HG02938 (cell line): ENCODE data around the gene RAB17.

Experiments used
- ATAC-seq: cut with Tn5 transposase; IDR thresholded peaks from one replicate; pipeline ENCODE4 v1.9.1; 2021; ENCODE audit warnings: mild to moderate bottlenecking, moderate library complexity; ENCODE audit not compliant: unreplicated experiment

RAB17 gene

DNA sequence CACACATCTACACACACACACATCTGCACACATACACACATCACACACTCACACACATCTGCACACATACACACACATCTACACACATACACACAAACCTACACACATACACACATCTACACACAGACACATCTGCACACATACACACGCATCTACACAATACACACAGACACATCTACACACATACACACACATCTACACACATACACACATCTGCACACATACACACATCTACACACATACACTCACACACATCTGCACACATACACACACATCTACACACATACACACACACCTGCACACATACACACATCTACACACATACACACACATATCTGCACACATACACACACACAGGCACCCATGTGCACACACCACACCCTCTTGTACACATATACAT is 24.6 kb downstream of the RAB17 start:
- no peak for ATAC-seq

DNA sequence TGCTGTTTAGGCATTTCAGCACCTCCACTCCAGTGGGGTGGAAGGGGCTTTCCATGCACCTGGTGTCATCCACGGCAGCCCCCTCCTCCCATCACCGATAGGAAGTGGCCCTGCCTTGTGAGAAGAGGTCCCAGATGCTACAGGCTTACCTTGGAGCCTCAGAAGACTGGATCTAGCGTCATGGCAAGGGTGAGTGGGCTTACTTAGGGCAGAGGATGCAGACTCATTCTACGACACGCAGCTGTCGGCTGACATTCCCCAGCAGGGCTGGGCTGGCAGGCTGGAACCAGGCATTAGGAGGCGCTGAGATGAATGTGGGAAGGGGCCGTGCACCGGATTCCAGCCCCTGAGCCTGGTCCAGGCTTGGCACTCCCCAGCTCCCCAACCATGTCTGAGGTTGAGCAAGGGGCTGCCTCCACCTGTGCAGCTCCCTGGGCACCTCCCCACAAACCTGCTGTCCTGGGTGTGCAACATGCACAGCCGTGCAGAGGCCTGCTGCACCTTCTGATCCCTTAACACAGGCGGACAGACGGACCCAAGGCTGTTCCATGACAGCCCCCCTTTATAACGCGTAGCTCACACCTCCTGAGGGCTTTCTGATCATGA is 25.9 kb downstream of the RAB17 start:
- no peak for ATAC-seq

DNA sequence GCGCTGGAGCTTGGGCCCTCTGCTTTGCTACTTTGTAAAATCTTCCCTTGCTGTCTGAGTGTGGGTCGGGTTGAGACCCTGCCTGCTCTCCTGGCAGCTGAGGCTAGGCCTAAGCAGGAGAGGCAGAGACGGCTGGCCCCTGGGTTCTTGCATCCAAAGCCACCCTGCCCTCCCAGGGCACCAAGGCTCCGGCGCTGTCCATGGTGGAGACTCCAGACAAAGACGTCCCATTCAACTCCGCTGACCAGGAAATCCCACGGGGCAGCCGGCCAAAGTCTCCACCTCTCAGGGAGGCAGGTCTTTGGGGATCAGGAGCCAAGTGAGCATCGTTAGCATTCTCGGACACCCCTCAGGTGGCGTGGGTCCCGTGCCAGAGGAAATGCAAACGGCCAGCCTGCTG is 26.7 kb downstream of the RAB17 start:
- no peak for ATAC-seq

DNA sequence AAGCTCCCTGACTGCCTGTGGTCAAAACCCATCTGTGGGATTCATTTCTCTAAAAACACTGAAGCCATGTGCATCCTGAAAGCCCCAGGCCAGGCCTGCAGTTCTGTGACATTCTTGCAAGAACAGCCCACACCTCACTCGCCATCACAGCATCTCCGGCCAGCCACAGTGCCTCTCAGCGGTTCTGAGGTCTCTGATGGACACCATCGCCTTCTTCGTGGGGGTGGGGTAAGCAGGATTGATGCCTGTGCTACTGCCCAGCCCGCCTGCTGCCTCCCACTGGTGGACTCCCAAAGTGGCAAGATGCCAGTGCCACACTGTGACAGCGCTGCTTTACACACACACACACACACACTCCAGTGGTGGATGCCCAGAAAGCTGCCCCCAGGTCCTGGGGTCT is 29.3 kb downstream of the RAB17 start:
- ATAC-seq = no peak

DNA sequence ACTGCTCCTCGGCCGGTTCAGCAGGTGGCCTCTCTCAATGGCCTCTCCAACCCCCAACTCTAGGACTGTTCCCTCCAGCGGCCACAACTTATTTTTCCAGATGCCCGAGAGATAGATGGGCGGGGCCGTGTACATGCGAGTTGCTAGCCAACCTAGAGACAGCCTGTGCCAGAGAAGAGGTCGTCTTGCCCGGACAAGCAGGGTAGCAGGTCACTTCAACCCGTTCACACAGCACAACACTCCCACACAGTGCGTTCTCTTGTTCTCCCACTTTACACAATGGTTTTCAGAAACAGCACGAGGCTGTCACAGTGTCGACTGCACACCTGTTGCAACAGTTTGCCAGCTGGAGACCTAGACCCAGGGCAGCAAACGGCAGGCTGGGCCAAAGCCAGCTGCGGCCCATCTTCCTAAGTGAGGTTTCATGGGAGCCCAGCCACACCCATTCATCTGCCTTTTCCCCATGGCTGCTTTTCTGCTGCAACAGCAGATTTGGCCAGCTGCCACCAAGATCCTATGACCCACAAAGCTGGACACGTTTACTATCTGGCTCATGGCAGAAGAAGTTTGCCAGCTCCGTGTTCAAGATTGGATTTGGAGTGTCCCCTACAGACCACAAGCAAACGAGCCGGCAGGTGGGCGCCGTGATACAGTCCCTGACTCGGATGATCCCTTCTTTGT is 31.4 kb downstream of the RAB17 start:
- ATAC-seq = no peak

DNA sequence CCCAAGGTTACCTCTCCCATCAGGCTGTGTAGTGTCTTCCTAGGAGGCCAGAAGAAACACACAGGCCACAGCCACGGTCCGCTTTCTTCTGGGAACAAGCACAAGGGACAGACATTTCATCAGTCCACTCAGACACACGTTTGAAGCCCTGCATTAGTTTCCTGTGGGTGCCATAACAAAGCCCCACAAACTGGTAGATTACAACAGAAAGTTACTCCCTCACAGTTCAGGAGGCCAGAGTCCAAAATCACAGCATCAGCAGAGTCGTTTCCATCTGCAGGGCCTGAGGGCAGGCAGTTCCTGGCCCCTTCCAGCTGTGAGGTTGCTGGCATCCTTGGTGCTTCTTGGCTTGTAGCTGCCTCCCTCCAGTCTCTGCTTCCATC is 32.9 kb downstream of the RAB17 start:
- ATAC-seq = peak; percentile 22

DNA sequence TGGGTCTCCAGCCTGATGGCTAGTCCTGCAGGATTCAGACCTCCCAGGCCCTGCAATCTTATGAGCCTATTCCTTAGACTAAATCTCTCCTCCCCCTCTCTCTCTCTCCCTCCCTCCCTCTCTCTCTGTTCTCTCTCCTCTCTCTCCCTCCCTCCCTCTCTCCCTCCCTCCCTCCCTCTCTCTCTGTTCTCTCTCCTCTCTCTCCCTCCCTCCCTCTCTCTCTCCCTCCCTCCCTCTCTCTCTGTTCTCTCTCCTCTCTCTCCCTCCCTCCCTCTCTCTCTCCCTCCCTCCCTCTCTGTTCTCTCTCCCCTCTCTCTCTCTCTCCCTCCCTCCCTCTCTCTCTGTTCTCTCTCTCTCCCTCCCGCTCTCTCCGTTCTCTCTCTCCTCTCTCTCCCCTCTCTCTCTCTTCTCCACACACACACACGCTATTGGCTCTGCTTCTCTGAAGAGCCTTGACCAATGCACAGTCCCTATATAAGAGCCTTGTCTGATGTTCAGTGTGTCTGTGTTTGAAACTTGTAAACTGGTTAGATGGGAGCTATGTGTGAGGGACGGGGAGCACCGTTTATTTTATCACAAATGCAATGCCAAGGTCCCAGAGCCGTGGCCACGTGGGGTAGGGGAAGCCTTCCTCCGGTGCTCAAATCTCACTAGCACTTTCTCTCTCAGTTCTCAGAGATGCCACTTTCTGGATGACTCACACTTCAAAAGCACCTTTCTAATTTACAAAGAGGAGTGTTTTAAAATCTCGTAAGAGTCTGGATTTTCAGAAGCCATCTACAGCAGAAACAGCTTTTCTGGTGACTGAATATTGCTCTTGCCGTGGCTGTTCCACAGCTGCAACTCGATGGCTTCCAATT is 33.5 kb downstream of the RAB17 start:
- ATAC-seq = peak; percentile 95

DNA sequence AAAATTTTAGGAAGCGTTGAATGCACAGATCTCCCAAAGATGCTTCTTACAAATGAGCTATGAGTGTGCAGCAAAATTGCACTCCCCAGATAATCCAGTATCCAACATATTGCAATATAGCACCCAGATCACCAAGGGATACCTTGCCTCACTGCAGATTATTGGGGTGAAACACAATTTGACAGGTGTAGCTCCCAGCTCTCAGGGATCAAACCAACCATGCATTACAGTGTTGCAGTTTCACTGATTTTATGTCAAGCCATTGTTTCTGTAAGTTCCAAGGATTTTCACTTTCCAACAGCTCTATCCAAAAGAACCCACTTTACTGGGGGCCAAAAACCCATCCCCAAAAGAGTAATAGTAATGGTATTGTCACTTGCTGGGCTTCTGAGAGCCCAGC is 35.0 kb downstream of the RAB17 start:
- no peak for ATAC-seq

DNA sequence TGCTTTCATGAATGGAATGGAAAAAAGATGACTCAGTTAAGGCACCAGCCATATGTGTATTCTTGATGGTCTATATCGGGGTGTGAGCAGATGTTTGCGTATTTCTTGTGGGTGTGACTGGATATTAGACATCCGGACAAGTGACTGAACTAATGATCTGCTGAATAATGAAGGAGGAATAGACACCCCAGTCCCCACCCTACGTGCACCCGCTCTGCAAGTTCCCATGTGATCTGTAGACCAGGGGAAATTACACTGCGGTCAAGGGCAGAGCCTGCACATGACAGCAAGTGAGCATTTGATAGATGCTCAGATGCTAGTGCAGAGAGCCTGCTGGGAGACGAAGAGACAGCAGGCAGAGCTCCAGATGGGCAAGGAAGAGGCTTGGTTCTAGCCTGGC is 36.6 kb downstream of the RAB17 start:
- no peak for ATAC-seq

DNA sequence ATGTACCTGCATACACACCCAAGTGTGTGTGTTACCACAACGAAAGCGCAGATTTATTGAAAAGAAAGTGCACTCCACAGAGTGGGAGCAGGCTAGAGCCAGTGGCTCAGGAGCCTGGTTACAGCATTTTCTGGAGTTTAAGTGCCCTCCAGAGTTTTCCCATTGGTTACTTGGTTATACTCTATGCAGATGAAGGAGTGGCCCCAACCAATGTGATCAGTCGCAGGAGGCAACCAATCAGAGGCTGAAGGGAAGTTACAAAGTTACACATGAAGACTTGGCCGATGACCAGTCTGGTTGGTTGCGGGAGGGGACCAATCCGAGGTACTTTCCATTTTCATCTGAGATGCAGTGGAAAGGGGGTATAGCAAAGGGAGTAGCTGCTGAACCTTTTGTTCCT is 37.6 kb downstream of the RAB17 start:
- ATAC-seq = no peak

DNA sequence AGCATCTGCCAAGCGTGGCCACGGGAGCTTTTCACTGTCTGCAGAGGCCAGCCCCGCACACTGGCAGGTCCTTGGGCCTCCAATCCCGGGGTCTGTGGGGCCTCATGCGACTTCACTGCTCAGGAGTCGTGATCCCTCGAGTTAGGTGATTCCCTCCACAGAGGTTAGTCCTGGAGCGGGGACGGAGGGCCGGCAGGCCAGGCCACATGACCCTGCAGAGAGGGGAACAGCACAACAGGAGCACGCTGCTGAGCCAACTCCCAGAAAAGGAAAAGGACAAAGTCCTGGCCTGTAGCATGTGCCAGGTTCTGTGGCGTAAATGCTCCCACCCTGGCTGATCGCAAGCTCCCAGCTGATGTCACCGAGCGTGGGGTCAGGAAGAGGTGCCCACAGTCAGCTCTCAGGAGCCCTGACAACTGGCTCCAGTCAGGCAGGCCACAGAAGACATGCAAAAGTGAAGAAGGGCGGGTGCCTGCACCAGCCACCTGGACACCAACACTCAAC is 39.4 kb downstream of the RAB17 start:
- ATAC-seq = no peak

DNA sequence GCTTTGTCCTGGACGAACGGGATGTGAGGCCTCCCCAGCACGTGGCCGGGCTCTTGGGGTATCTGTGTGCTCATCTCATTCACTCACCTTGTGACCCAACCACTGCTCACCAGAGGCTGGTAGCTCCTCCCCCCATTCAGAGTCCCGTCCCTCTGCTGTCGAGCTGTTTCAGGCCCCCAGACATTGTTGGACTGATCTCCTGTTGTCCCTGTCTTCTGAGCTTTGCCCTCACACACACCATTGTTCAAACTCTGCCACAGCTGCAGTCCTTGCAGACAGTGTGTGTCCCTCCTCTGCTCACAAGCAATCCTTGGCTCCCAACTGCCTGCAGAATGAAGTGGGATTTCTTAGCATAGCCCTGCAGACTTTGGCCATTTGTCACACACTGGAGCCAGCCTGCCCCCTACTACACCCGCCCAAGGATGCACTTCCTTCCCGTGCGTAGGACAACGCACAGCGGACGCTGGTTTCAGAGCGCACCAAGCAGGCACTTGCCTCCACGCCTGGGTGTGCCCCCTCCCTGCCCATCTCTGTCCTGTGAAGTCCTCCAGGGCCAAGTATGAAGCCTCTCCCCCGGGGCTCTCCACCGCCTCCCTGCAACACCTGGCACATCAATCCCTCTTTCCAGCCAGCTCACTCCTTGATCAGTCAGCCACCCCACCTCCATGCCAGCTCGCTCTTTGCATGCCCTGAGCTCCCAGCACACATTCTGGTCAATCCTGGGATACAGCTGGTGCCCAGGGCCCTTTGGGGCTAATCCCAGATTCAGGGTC is 40.7 kb downstream of the RAB17 start:
- ATAC-seq = no peak

DNA sequence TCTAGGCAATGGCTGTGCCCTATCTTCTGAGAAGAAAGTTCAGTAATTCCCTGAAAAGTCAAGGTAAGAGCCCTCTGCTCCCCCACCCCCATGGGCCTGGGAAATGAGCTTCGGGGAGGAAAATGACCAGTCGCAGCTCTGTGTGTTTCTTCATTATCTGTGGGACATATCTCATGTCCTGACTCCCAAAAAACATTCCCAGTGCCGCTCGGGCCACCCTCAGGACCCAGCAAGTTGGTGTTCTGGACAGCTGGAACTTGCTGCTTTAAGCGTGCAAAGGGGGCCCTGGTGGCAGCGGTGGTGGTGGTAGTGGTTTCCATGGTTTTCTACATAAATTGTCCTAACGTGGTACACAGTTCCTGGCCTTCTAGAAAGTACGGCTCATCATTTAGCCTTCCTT is 41.3 kb downstream of the RAB17 start:
- no peak for ATAC-seq

DNA sequence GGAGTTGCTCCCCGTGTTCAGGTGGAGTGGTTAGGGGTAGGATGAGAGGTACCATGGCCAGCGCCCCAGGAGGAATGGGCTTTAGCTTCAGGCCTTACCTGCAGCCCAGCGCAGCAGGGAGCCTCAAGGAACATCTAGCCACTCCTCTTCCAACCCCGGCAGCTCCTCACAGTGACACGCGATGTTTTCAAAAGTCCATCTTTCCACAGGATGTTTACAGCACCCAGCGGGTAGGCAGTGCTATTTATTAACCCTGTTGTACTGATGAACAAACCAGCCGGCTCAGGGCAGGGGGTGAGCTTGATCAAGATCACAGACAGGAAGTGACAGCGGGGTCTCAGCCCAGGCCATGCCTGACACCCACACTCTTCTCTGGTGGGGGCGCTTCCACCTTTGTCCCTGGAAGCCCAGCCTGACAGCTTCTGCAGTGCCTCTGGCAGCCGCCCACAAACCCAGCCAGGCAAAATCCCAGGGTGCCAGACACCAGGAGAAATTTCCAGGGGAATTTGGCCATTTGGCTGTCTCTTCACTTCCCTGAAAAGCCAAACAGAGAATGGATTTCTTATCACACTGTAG is 42.6 kb downstream of the RAB17 start:
- no peak for ATAC-seq

DNA sequence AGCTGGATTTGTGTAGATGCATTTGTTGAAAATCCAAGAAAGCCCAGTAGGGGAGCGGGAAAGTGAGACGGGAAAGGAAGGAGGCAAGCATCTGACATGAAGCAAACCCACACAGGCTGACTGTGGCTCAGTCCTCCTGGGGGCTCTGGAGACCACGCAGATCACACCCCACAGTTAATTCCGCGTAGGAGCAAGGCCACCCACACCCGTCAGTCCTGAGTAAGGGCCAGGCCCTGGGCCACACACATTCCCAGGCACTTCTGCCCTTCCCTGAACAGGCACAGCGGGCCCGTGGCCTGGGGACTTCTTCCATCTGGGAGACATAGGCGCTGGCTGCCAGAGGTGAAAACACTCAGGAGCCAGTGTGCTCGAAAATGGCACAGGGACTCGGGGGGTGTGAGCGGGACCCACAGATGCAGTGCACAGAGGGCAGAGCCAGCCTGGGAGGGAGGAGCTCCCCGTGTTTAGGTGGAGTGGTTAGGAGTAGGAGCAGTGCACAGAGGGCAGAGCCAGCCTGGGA is 43.6 kb downstream of the RAB17 start:
- no peak for ATAC-seq

DNA sequence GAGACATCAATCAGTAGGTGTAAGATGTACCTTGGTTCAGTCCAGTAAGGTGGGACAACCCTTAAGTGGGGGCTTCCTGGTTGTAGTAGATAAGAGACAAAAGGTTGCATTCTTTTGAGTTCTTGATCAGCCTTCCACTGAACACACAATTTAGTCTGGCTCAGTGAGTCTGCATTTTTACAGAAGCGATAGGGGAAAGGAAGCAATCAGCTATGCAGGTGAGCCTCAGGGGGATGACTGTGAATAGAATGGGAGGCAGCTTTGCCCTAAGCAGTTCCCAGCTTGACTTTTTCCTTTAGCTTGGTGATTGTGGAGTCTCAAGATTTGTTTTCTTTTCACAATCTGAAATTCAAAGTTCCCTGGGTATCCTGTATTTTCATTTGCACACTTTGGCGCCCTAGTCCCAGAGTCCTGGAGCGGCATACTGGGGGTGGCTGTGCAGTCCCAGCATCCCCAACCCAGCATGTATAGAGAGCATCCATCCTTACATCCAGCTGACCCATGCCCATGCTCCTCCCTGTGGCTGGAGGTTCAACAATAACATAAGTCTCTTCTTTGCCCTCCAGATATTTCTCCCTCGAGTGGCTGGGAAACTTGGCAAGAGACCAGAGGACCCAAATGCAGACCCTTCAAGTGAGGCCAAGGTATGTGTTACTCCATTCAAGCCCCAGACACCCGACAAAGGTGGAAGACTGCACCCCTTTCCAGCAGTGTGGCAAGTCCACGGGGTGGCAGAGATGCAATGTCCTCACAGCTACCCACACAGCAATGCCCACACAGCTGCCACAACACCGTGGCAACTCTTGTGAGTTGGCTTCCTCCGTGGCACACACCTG is 44.3 kb downstream of the RAB17 start:
- no peak for ATAC-seq

DNA sequence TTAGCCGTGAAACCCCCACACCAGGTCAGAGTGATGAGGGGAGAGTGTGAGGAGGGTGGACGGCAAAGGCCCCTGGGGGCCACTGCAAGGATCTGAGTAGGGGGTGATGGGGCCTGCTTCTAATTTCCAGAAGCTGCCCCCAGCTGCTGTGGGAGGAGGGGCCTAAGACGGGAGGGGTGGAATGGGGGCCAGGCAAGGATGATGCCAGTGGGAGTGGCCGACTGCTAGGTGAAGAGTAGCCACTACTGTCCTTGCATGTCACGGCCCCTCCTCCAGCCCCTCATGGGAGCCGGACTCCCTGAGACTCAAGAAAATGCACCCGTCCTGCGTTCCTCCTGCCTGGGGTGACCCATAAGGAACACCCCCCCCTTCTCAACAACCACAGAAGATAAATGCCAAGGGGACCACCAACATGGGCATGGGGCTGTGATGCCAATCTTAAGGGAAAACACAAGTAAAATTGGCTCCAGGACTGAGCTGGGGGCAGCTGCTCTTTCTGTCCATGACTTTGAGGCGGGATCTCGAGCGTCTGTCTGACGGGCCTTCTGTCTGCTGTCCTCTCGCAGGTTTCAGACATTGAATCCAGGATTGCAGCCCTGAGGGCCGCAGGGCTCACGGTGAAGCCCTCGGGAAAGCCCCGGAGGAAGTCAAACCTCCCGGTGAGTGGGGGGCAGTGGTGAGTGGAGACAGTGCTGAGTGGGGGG is 48.4 kb downstream of the RAB17 start:
- ATAC-seq = no peak

DNA sequence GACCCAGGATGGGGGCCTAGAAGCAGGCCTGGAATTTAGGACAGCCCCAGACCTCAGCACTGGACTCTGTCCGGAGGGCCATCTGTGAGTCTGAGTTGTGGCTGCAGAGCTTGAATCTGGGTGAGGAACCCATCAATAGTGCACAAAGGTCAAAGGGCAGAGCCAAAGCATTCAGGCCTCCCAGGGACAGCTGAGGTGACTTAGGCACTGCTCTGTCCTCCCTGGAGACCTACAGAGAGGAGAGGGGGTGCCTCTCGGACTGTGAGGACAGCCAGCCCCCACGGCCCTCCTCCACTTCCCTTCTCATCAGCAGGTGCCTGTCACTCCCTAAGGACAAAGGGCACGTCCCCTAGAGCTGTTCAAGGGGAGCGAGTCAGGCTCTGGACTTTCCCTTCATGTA is 49.3 kb downstream of the RAB17 start:
- no peak for ATAC-seq

DNA sequence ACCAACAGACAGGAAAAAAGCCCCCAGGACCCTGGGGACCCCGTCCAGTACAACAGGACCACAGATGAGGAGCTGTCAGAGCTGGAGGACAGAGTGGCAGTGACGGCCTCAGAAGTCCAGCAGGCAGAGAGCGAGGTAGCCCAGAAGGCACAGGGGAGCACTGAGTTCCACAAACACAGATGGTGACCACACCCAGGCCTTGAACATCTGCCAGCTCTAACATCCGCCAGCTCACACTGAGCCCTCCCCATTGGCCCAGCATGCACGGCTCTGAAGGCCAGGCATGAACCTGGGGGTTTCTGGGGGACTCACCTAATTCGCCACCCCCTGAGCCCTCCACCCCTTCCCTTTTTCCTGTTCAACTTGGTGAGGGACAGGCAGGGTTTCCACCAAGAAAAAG is 49.7 kb downstream of the RAB17 start:
- no peak for ATAC-seq
